NT2/D1 (cell line): ENCODE measurements around the gene ARHGEF16.

Experiments used
- SUZ12 ChIP-seq: IDR thresholded peaks from 2 replicates; pipeline ENCODE4 v1.6.1; 2011; ENCODE audit not compliant: insufficient read length, insufficient read depth; ENCODE audit errors: extremely low read depth
- YY1 ChIP-seq: IDR thresholded peaks from 2 replicates; pipeline ENCODE4 v1.6.1; 2011; ENCODE audit not compliant: insufficient read length, insufficient read depth

- no peak for TF ChIP-seq SUZ12
- no peak for TF ChIP-seq YY1
These were observed 16.3 kb downstream of the ARHGEF16 start for GRCh38 chr1:3470650-3471355.
